Activated CD8-positive, alpha-beta T cell treated with anti-CD3 and anti-CD28 coated beads for 36 hours (primary cell): ENCODE measurements around the gene CBFA2T3. TPM values are rescaled to one million over a fixed set of nuclear protein-coding genes. Genes with fewer than 3 reads are reported as not detected.

Experiments
- ATAC-seq: fragments of 200-7000 bp; cut with Tn5 transposase; one replicate; pipeline ENCODE4 v1.10.0; 2021; ENCODE audit warnings: mild to moderate bottlenecking, moderate library complexity
- CTCF ChIA-PET: fragments of 350-600 bp; sonication (Branson Sonifier 250); formaldehyde crosslinking; loops from one replicate; lab custom pipeline; 2021; ENCODE audit warnings: antibody characterized with exemption; lab: Charles Lee
- POLR2A ChIA-PET: fragments of 350-600 bp; sonication (Branson Sonifier 250); formaldehyde crosslinking; loops from one replicate; lab custom pipeline; 2021; ENCODE audit warnings: antibody characterized with exemption; lab: Charles Lee
- DNase-seq: peaks from one replicate; pipeline ENCODE4 v3.0.0-alpha.2; 2020
- H3K27ac Mint-ChIP-seq: one replicate; pipeline ENCODE4 v1.8.0; 2021; ENCODE audit warnings: mild to moderate bottlenecking, mixed read lengths
- H3K27me3 Mint-ChIP-seq: one replicate; pipeline ENCODE4 v1.8.0; 2021; ENCODE audit warnings: mixed read lengths
- H3K36me3 Mint-ChIP-seq: one replicate; pipeline ENCODE4 v1.8.0; 2021; ENCODE audit warnings: low read depth, mixed read lengths
- H3K4me1 Mint-ChIP-seq: one replicate; pipeline ENCODE4 v1.8.0; 2021; ENCODE audit warnings: low read depth, mixed read lengths
- H3K4me3 Mint-ChIP-seq: one replicate; pipeline ENCODE4 v1.8.0; 2021; ENCODE audit warnings: mild to moderate bottlenecking, moderate library complexity, mixed read lengths
- H3K9me3 Mint-ChIP-seq: one replicate; pipeline ENCODE4 v1.8.0; 2021; ENCODE audit warnings: mixed read lengths
- CTCF ChIP-seq: fragments of 200-600 bp; IDR thresholded peaks from one replicate; pipeline ENCODE4 v1.8.0; 2022; ENCODE audit warnings: antibody characterized with exemption, mild to moderate bottlenecking
- intact Hi-C: fragments of 100-400 bp; cut with micrococcal nuclease; formaldehyde crosslinking; loops from one replicate; pipeline ENCODE4 v1.10.0; 2022
- total RNA-seq, 2 experiments: library from RNA; stranded (reverse); gene quantifications; one replicate each; pipeline ENCODE4 v1.2.3, GENCODE V29; 2021

CBFA2T3 gene
- total RNA-seq, 2 experiments from 2014 or later = 0.14 to 0.34 TPM

DNA sequence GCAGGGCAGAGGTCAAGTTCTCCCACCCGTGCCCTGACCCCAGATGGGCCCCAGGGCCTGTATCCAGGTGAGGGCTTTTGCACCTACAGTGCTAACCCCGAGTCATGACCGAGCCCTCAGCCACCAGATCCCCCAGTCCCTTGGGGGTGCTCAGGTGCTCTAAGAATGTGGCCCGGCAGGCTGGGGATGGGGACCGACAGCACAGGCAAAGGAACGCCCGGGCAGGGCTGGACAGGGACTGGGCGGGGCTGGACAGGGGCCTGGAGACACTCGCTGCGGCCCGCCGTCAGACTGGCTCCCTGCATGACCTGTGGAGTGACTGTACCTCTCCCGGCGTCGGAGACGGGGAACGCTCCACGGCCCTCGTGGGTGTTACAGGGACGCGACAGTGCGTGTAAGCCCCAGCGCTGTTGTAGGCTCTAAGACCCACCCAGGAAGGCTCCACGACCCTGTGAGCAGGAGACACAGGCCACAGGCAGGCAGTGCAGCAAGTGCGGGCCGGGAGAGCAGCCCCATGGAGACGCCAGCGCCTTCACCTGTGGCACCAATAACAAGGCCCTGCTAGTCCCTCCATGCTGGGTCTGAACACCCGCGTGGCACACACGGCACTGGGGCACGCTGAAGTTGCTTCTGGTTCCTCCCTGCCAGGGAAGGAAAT is 38.8 kb downstream of the CBFA2T3 start:
- Mint-ChIP-seq H3K36me3 (no peaks in the 10 kb centered on the region), H3K27me3 (peaks cover 46% of the 10 kb centered on the region), H3K4me3 (no peak overlapping the region), H3K4me1 (peaks cover 9% of the 10 kb centered on the region), H3K9me3 (no peaks in the 10 kb centered on the region), H3K27ac (no peak overlapping the region)
- DNase-seq = no peak
- intact Hi-C loops = no loop called here
- no peak for ATAC-seq
- ChIA-PET POLR2A (no interaction called here), CTCF (no interaction called here)
- no peak for TF ChIP-seq CTCF

DNA sequence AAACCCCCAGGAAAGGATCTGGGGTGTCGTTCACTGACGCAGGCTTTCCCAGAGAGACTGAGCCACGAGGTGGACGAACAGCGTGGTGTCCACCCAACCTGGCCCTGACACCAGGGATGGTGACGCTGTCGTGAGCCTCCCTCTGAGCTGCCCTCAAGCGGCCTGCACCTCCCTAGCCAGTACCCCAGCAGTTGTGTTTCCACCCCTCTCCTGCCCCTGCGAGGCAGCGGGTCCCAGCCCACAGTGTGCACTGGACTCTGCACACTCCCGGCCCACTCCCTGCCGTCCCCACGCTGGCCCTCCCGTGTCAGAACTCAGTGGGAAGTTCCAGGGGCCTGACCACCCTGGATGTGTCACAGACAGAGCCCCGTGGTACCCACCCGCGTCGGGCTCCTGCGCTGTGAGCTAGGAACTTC is 39.8 kb downstream of the CBFA2T3 start:
- no peak for DNase-seq
- H3K4me3 Mint-ChIP-seq = no peak overlapping the region
- H3K27ac Mint-ChIP-seq = no peak overlapping the region
- POLR2A ChIA-PET = no interaction called here
- peaks cover 9% of the 10 kb centered on the region for H3K4me1 Mint-ChIP-seq
- no peaks in the 10 kb centered on the region for H3K36me3 Mint-ChIP-seq
- no peak for ATAC-seq
- H3K27me3 Mint-ChIP-seq = peaks cover 38% of the 10 kb centered on the region
- no peaks in the 10 kb centered on the region for H3K9me3 Mint-ChIP-seq
- intact Hi-C loops = no loop called here
- CTCF ChIA-PET = interaction anchor here (1.0 kb wide), 1 partner anchor 89 kb away, joined by 3 read pairs; no protein-coding TSS in a partner anchor
- no peak for TF ChIP-seq CTCF

DNA sequence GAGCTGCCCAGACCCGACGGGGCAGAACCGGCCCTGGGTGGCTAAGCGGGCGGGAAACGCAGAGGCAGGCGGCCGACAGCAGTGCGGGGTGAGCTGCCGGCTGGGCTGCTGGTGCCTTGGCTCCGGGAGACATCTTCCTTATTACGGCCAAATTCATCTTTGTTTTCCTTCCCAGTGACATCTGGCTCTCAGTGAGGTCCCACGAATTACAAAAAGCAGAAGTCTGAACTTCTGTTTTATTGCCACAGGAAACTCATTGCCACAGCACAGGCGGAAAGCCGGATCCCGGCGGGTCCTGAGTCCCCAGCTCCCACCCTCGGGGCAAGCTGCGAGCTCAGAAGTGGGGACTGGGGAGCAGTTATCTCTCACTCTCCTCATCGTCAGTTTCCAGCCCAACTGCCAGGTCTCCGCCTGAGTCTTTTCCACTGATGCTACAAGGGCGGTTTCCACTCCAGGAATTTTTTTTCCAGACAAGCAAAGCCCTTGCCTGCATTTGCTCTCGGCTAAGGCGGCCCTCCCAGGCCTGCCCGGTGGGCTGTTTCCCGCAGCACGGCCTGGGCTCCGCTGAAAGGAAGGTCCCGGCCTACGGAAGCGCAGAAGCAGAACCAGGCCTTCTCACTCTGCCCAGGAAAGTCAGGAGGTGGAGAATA is 40.3 kb downstream of the CBFA2T3 start:
- Mint-ChIP-seq H3K9me3 (no peaks in the 10 kb centered on the region), H3K4me3 (no peak overlapping the region), H3K27ac (no peak overlapping the region), H3K4me1 (peaks cover 9% of the 10 kb centered on the region), H3K36me3 (no peaks in the 10 kb centered on the region), H3K27me3 (peaks cover 35% of the 10 kb centered on the region)
- CTCF ChIA-PET = interaction anchor here (1.0 kb wide), 1 partner anchor 90 kb away, joined by 3 read pairs; no protein-coding TSS in a partner anchor
- POLR2A ChIA-PET = no interaction called here
- intact Hi-C loops = no loop called here
- TF ChIP-seq CTCF = no peak
- ATAC-seq = no peak
- no peak for DNase-seq

DNA sequence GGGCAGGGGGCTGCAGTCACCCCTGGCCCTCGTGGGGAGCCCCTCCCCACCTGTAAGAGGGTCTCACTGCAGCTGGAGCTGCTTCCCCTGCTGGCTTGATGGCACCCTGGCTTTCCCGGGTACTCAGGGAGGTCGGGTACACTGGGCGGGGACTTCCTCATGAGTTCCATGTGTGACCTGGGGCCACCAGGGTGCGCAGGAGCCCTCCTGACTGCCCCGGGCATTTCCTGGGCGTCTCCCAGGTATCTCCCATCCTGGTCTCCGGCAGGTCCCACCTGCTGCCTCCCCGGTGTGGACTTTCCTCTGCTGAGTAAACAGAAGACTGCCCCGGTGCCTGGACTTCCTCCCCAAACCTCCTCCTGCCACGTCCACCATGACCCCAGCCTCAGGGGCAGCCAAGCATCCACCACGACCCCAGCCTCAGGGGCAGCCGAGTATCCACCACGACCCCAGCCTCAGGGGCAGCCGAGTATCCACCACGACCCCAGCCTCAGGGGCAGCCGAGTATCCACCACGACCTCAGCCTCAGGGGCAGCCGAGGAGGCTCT is 40.9 kb downstream of the CBFA2T3 start:
- peak; percentile 49 for DNase-seq
- no peaks in the 10 kb centered on the region for H3K36me3 Mint-ChIP-seq

More for the DNA sequence above, 40.9 kb downstream of the CBFA2T3 start:
- intact Hi-C loops = no loop called here
- Mint-ChIP-seq H3K27ac (no peak overlapping the region), H3K4me1 (peaks cover 9% of the 10 kb centered on the region), H3K27me3 (peaks cover 35% of the 10 kb centered on the region), H3K4me3 (no peak overlapping the region), H3K9me3 (no peaks in the 10 kb centered on the region)
- CTCF ChIA-PET = interaction anchor here (1.0 kb wide), 1 partner anchor 91 kb away, joined by 3 read pairs; no protein-coding TSS in a partner anchor
- TF ChIP-seq CTCF = no peak
- no peak for ATAC-seq
- POLR2A ChIA-PET = interaction anchor here (1.2 kb wide), 1 partner anchor 161 kb away, joined by 4 read pairs; no protein-coding TSS in a partner anchor
